GM23338 (cell line): ENCODE measurements around the gene SSH2. TPM values are rescaled to one million over a fixed set of nuclear protein-coding genes. Genes with fewer than 3 reads are reported as not detected.

Experiments
- ATAC-seq: fragments of 200-7000 bp; cut with Tn5 transposase; 3 replicates; pipeline ENCODE4 v1.9.1; 2020
- DNase-seq: peaks from one replicate; pipeline ENCODE4 v3.0.0-alpha.2; 2015; ENCODE audit warnings: low spot score
- H2AFZ ChIP-seq: fragments of 200-600 bp; sonication (generic); 2 replicates; pipeline ENCODE4 v1.8.0; 2016; ENCODE audit warnings: antibody characterized with exemption, mild to moderate bottlenecking, moderate library complexity
- H3F3A ChIP-seq: fragments of 200-600 bp; sonication (generic); replicated peaks from 2 replicates; pipeline ENCODE4 v1.8.0; 2017; ENCODE audit warnings: antibody characterized with exemption, mixed run types, low read depth
- H3K27ac ChIP-seq: fragments of 200-600 bp; sonication (generic); 2 replicates; pipeline ENCODE4 v1.6.1; 2016; ENCODE audit warnings: low read depth
- H3K27me3 ChIP-seq: fragments of 200-600 bp; sonication (generic); 2 replicates; pipeline ENCODE4 v1.8.0; 2016; ENCODE audit warnings: mild to moderate bottlenecking, mixed run types, moderate library complexity; ENCODE audit not compliant: insufficient read depth
- H3K36me3 ChIP-seq: fragments of 200-600 bp; sonication (generic); 2 replicates; pipeline ENCODE4 v1.8.0; 2016; ENCODE audit warnings: mild to moderate bottlenecking; ENCODE audit not compliant: insufficient read depth
- H3K4me1 ChIP-seq: fragments of 200-600 bp; sonication (generic); 2 replicates; pipeline ENCODE4 v1.8.0; 2016; ENCODE audit warnings: mild to moderate bottlenecking, moderate library complexity; ENCODE audit not compliant: insufficient read depth
- H3K4me2 ChIP-seq: fragments of 200-600 bp; sonication (generic); 2 replicates; pipeline ENCODE4 v1.7.1; 2017; ENCODE audit warnings: mixed run types
- H3K4me3 ChIP-seq: fragments of 200-600 bp; sonication (generic); 2 replicates; pipeline ENCODE4 v1.6.1; 2016; ENCODE audit warnings: mixed run types
- H3K79me2 ChIP-seq: fragments of 200-600 bp; sonication (generic); replicated peaks from 2 replicates; pipeline ENCODE4 v1.8.0; 2017; ENCODE audit warnings: mild to moderate bottlenecking; ENCODE audit not compliant: insufficient read depth
- H3K9me2 ChIP-seq: fragments of 200-600 bp; sonication (generic); 2 replicates; pipeline ENCODE4 v1.8.0; 2017; ENCODE audit not compliant: insufficient read depth
- H4K20me1 ChIP-seq: fragments of 200-600 bp; sonication (generic); replicated peaks from 2 replicates; pipeline ENCODE4 v1.8.0; 2017; ENCODE audit warnings: mild to moderate bottlenecking; ENCODE audit not compliant: insufficient read depth
- H3K27ac Mint-ChIP-seq: 2 replicates; pipeline ENCODE4 v1.8.0; 2020; ENCODE audit warnings: inconsistent platforms, mild to moderate bottlenecking, moderate library complexity, mixed read lengths
- H3K27me3 Mint-ChIP-seq: 3 replicates; pipeline ENCODE4 v1.8.0; 2022; ENCODE audit warnings: low read depth, mild to moderate bottlenecking, moderate library complexity, mixed read lengths, inconsistent platforms; ENCODE audit not compliant: insufficient read depth, poor library complexity
- H3K36me3 Mint-ChIP-seq: 3 replicates; pipeline ENCODE4 v1.8.0; 2021; ENCODE audit warnings: low read depth, mild to moderate bottlenecking, inconsistent platforms, moderate library complexity, mixed read lengths
- H3K4me1 Mint-ChIP-seq: 3 replicates; pipeline ENCODE4 v1.8.0; 2020; ENCODE audit warnings: mild to moderate bottlenecking, inconsistent platforms, mixed read lengths
- H3K4me3 Mint-ChIP-seq: 3 replicates; pipeline ENCODE4 v1.8.0; 2021; ENCODE audit warnings: moderate library complexity, mild to moderate bottlenecking, inconsistent platforms, mixed read lengths
- H3K9me3 Mint-ChIP-seq: 3 replicates; pipeline ENCODE4 v1.8.0; 2020; ENCODE audit warnings: moderate library complexity, mild to moderate bottlenecking, inconsistent platforms, mixed read lengths
- CREB1 ChIP-seq: fragments of 250-450 bp; sonication (Bioruptor Pico); IDR thresholded peaks from 2 replicates; pipeline ENCODE4 v1.5.0; 2020; ENCODE audit warnings: low read depth, mild to moderate bottlenecking, moderate library complexity
- EZH2 ChIP-seq: fragments of 200-600 bp; sonication (generic); IDR thresholded peaks from one replicate; pipeline ENCODE4 v1.8.0; 2017; ENCODE audit warnings: antibody characterized with exemption, mild to moderate bottlenecking, low read depth; ENCODE audit not compliant: unreplicated experiment
- EZH2phosphoT487 ChIP-seq: fragments of 200-600 bp; sonication (generic); IDR thresholded peaks from one replicate; pipeline ENCODE4 v1.8.1; 2018; ENCODE audit warnings: antibody characterized with exemption; ENCODE audit not compliant: unreplicated experiment
- JUNB ChIP-seq: IDR thresholded peaks from one replicate; pipeline ENCODE4 v1.6.1; 2016; ENCODE audit warnings: antibody characterized with exemption; ENCODE audit not compliant: unreplicated experiment
- NANOG ChIP-seq: IDR thresholded peaks from 2 replicates; pipeline ENCODE4 v1.6.1; 2016; ENCODE audit warnings: antibody characterized with exemption, borderline replicate concordance
- POLR2AphosphoS5 ChIP-seq: IDR thresholded peaks from 2 replicates; pipeline ENCODE4 v1.6.1; 2016; ENCODE audit warnings: antibody characterized with exemption, low read depth
- STAT1 ChIP-seq: IDR thresholded peaks from one replicate; pipeline ENCODE4 v1.6.1; 2016; ENCODE audit warnings: antibody characterized with exemption; ENCODE audit not compliant: unreplicated experiment
- ZNF114 ChIP-seq: fragments of 250-450 bp; sonication (Bioruptor Pico); IDR thresholded peaks from 2 replicates; pipeline ENCODE4 v1.5.0; 2020; ENCODE audit warnings: mild to moderate bottlenecking, moderate library complexity
- ZNF331 ChIP-seq: fragments of 250-450 bp; sonication (Bioruptor Pico); IDR thresholded peaks from 2 replicates; pipeline ENCODE4 v1.5.0; 2020; ENCODE audit warnings: low read depth, mild to moderate bottlenecking, moderate library complexity
- ZNF462 ChIP-seq: fragments of 250-450 bp; sonication (Bioruptor Pico); IDR thresholded peaks from 2 replicates; pipeline ENCODE4 v1.5.0; 2020; ENCODE audit warnings: mild to moderate bottlenecking, moderate library complexity
- polyA plus RNA-seq: library from polyadenylated mRNA; unstranded; fragments of >200 nt; fragmentation: Nextera tagmentation; extraction: Ambion mirVana; gene quantifications from 2 replicates; pipeline ENCODE4 v1.2.1, GENCODE V29; 2016
- total RNA-seq: library from RNA; depleted of rRNA; stranded (reverse); fragments of >200 nt; shearing (Covaris generic); gene quantifications from 2 replicates; pipeline ENCODE4 v1.2.3, GENCODE V29; 2014
- TF ChIP-seq, protein P1 (sequence below), 2 experiments: fragments of 200-600 bp in 1 of 2; sonication (generic) in 1 of 2; conservative IDR thresholded peaks; 2 replicates each; pipeline versions ENCODE4 v1.5.1 to v1.6.1; 2016 to 2017; ENCODE audit warnings: antibody characterized with exemption in 2 of 2, low read depth in 2 of 2, mild to moderate bottlenecking in 2 of 2, moderate library complexity in 1 of 2
- TF ChIP-seq, protein P2 (sequence below): IDR thresholded peaks from 2 replicates; pipeline ENCODE4 v1.6.1; 2016; ENCODE audit warnings: antibody characterized with exemption
- TF ChIP-seq, protein P3 (sequence below): IDR thresholded peaks from one replicate; pipeline ENCODE4 v1.6.1; 2018; ENCODE audit warnings: antibody characterized with exemption; ENCODE audit not compliant: unreplicated experiment

Gene SSH2
- total and polyA plus RNA-seq, 2 experiments from 2014 or later = 9.9 to 12.1 TPM

DNA sequence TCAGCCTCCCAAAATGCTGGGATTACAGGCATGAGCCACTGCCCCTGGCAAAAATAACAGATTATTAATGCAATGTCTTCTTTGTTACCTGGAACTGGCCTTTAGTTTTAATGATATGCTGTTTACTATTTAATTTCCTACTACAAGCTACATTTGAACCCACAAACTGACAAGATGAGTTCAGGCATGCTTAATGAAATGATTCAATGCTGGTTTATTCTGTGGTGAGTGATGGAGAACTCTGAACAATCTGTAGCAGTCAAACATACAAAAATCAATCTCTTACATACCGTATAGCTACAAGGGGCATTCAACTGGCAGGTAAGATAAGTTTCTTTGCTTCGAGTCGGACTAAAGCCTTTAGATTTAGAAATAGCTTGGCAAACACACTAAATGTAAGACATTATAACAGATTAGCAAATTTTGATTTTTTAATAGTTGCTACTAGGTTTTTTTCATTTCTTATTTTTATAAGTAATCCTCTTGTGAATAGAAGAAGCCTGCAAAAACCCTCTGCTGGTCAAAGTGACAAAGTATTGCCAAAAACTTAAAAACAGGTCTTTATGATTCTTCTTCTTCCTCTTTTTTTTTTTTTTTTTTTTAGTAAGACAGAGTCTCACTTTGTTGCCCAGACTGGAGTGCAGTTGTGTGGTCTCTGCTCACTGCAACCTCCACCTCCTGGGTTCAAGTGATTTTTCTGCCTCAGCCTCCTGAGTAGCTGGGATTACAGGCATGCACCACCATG, 138.5 kb downstream of the SSH2 start:
- no peaks in the 10 kb centered on the region for H3K4me1 ChIP-seq
- H3K27ac ChIP-seq = no peak overlapping the region
- ATAC-seq = no peak
- peaks cover 29% of the 10 kb centered on the region for H3K4me1 Mint-ChIP-seq
- no peaks in the 10 kb centered on the region for H3K27me3 Mint-ChIP-seq
- no peak overlapping the region for H3K27ac Mint-ChIP-seq
- H3K9me2 ChIP-seq = no peaks in the 10 kb centered on the region; the same call in 1 of the 2 replicates
- H3F3A ChIP-seq = no peaks in the 10 kb centered on the region
- H3K9me3 Mint-ChIP-seq = no peaks in the 10 kb centered on the region
- no peak overlapping the region for H3K4me3 Mint-ChIP-seq
- H3K79me2 ChIP-seq = no peaks in the 10 kb centered on the region
- no peak overlapping the region for H3K4me2 ChIP-seq
- no peaks in the 10 kb centered on the region for H4K20me1 ChIP-seq
- TF ChIP-seq JUNB (no peak), EZH2 (no peak), STAT1 (no peak), NANOG (no peak), ZNF114 (CRISPR knock-in tag) (no peak), CREB1 (no peak), ZNF331 (no peak), EZH2phosphoT487 (no peak), POLR2AphosphoS5 (no peak), ZNF462 (no peak)
- TF ChIP-seq, protein P1, sequence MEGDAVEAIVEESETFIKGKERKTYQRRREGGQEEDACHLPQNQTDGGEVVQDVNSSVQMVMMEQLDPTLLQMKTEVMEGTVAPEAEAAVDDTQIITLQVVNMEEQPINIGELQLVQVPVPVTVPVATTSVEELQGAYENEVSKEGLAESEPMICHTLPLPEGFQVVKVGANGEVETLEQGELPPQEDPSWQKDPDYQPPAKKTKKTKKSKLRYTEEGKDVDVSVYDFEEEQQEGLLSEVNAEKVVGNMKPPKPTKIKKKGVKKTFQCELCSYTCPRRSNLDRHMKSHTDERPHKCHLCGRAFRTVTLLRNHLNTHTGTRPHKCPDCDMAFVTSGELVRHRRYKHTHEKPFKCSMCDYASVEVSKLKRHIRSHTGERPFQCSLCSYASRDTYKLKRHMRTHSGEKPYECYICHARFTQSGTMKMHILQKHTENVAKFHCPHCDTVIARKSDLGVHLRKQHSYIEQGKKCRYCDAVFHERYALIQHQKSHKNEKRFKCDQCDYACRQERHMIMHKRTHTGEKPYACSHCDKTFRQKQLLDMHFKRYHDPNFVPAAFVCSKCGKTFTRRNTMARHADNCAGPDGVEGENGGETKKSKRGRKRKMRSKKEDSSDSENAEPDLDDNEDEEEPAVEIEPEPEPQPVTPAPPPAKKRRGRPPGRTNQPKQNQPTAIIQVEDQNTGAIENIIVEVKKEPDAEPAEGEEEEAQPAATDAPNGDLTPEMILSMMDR (conservative IDR thresholded peaks at IDR 0.05; ENCODE audit: low read depth in 2 of 2) = no peak
- TF ChIP-seq, protein P2, sequence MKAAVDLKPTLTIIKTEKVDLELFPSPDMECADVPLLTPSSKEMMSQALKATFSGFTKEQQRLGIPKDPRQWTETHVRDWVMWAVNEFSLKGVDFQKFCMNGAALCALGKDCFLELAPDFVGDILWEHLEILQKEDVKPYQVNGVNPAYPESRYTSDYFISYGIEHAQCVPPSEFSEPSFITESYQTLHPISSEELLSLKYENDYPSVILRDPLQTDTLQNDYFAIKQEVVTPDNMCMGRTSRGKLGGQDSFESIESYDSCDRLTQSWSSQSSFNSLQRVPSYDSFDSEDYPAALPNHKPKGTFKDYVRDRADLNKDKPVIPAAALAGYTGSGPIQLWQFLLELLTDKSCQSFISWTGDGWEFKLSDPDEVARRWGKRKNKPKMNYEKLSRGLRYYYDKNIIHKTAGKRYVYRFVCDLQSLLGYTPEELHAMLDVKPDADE = no peak
- TF ChIP-seq, protein P3, sequence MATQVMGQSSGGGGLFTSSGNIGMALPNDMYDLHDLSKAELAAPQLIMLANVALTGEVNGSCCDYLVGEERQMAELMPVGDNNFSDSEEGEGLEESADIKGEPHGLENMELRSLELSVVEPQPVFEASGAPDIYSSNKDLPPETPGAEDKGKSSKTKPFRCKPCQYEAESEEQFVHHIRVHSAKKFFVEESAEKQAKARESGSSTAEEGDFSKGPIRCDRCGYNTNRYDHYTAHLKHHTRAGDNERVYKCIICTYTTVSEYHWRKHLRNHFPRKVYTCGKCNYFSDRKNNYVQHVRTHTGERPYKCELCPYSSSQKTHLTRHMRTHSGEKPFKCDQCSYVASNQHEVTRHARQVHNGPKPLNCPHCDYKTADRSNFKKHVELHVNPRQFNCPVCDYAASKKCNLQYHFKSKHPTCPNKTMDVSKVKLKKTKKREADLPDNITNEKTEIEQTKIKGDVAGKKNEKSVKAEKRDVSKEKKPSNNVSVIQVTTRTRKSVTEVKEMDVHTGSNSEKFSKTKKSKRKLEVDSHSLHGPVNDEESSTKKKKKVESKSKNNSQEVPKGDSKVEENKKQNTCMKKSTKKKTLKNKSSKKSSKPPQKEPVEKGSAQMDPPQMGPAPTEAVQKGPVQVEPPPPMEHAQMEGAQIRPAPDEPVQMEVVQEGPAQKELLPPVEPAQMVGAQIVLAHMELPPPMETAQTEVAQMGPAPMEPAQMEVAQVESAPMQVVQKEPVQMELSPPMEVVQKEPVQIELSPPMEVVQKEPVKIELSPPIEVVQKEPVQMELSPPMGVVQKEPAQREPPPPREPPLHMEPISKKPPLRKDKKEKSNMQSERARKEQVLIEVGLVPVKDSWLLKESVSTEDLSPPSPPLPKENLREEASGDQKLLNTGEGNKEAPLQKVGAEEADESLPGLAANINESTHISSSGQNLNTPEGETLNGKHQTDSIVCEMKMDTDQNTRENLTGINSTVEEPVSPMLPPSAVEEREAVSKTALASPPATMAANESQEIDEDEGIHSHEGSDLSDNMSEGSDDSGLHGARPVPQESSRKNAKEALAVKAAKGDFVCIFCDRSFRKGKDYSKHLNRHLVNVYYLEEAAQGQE = no peak
- no peak overlapping the region for H2AFZ ChIP-seq
- H3K4me3 ChIP-seq = no peak overlapping the region
- 0 out of 3 replicates have a peak, but pooled peaks cover 3% of the 10 kb centered on the region for H3K36me3 Mint-ChIP-seq
- no peaks in the 10 kb centered on the region for H3K27me3 ChIP-seq
- no peak for DNase-seq
- no peaks in the 10 kb centered on the region for H3K36me3 ChIP-seq
